GM18498 (cell line): ENCODE measurements around the gene MAP2K1.
"Not testable (repeated sequence)": the region's sequence is repeated elsewhere in the genome, so short reads cannot be mapped to it uniquely, and the experiment has no call there.

Experiments
- ATAC-seq: cut with Tn5 transposase; IDR thresholded peaks from one replicate; pipeline ENCODE4 v1.9.1; 2021; ENCODE audit warnings: mild to moderate bottlenecking, moderate library complexity; ENCODE audit not compliant: unreplicated experiment

The MAP2K1 gene

GRCh38 chr15:66390678-66391077 lies 4.0 kb downstream of the MAP2K1 start:
- peak; percentile 22 for ATAC-seq

DNA sequence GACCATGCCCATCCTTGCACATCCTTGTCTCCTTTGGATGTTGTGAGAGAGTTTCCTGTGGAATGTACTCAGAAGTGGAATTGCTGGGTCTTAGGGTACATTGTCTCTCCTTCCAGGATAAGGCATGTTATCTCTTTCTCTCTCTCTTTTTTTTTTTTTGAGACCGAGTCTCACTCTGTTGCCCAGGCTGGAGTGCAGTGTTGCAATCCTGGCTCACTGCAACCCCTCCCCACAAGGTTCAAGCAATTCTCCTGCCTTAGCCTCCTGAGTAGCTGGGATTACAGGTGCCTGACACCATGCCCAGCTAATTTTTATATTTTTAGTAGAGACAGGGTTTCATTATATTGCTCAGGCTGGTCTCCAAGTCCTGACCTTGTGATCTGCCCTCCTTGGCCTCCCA lies 6.3 kb downstream of the MAP2K1 start:
- ATAC-seq, result not testable (repeated sequence)

DNA sequence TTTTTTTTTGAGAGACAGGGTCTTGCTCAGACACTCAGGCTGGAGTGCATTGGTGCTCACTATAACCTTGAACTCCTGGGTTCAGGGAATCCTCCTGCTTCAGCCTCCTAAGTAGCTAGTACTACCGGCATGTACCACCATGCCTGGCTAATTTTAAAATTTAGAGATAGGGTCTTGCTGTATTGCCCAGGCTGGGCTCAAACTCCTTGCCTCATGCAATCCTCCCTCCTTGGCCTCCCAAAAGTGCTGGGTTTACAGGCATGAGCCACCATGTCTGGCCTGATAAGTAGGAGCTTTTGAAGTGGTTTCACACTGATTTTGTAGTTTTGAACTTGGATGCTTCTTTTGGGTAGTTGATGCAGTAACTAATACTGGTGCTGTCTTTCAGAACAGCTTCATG lies 7.8 kb downstream of the MAP2K1 start:
- no peak for ATAC-seq

GRCh38 chr15:66394915-66395314 lies 8.2 kb downstream of the MAP2K1 start:
- ATAC-seq, result no peak

DNA sequence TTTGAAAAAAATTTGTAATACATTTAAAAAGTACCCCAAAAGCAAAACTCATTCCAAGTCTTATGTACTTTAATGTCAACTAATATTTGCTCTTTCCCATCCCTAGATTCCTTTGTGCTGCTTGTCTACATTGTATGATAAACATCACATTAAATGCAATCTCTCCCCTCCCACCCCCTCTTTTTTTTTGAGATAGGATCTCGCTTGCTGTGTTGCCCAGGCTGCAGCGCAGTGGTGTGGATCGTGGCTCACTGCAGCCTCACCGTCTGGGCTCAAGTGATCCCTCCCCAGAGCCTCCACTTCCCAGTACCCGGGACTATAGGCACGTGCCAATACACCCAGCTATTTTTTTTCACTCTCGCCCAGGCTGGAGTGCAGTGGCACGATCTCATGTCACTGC lies 12.6 kb downstream of the MAP2K1 start:
- no peak for ATAC-seq

GRCh38 chr15:66400351-66400774 lies 13.7 kb downstream of the MAP2K1 start:
- no peak for ATAC-seq

DNA sequence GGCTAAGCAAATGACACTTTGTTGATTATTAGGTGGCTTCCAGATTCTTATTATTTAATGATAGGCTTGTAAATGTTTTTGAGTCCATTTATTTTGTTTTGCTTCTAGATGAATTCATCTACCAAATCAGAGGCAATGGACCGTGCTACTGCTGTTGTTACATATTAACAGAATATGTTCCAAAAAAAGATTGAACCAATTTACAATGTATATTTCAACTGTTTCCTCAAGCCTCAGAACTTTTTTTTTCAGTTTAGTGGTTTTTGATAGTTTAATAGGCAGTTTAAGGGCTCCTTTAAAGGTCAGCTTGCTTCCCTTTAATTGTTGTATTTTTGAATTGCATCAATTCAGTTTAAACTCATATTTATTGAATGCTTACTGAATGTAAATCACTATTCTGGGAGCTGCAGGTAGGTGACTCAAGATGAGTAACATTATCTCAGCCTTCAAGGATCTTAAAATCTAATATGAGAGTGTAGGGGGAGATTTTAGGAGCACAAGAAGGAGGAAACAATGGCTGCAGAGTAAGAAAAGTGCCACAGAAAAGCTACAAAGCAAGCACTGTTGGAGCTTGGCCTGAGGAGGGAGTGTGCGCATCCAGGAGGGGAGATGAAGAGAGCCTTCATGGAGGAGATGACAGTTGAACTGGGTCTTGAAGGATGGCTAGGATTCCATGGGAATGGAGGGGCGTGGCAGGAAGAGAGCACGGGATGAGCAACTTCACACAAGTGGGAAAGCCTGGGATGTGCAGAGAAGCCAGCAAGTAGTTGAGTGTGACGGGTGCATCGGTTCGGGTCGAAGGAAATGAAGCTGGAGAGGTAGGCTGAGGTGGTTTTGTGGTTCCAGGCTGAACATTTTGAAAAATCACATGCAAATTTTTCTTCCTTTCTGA lies 14.7 kb downstream of the MAP2K1 start:
- peak; percentile 43 for ATAC-seq

DNA sequence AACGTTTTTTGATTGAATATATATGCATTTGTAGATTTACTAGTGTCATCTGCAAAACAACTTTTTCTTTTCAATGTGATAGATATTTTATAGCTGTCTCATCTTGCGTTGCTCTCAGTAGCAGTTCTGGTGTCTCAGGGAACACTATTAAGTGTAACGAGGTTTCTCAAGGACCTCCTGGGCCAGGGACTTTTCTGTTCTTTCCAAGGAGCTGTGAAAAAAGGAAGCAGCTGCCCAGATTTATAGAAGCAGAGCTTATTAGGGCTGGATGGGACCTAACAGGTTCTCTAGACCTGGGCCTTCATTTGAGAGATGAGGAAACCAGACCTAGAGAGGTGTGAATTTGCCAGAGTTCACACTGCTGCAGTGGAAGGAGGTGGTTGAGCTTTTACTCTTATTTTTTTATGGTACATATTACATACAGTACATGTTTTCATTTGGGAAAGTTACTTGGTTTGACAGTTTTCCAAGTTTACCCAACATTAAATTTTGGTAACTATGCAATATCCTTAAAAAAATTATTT lies 16.1 kb downstream of the MAP2K1 start:
- ATAC-seq, result no peak

DNA sequence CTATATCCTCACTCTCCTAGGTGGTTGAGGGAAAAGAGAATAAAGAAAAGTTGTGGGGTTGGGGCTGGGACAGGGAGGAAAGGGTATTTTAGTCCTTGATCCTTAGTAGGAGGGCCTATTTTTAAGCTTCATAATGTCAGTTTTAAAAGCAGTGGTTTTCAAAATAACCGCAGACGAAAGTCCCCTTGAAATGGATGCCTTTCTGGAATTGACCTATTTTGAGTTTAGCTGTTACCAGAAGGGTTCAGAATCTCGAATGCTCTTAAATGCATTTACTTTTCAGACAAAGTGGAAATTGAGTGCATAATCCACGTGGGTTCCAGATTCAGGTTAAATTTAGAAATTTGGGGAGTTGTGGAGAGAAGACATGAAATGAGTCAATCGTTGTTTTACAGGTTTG lies 16.6 kb downstream of the MAP2K1 start:
- ATAC-seq, result no peak

GRCh38 chr15:66404122-66404521 lies 17.4 kb downstream of the MAP2K1 start:
- ATAC-seq, result no peak

GRCh38 chr15:66404532-66404931 lies 17.8 kb downstream of the MAP2K1 start:
- ATAC-seq, result no peak

GRCh38 chr15:66405007-66405406 lies 18.3 kb downstream of the MAP2K1 start:
- ATAC-seq, result no peak

- ATAC-seq, result no peak
Observed at GRCh38 chr15:66405615-66406014, 18.9 kb downstream of the MAP2K1 start.

DNA sequence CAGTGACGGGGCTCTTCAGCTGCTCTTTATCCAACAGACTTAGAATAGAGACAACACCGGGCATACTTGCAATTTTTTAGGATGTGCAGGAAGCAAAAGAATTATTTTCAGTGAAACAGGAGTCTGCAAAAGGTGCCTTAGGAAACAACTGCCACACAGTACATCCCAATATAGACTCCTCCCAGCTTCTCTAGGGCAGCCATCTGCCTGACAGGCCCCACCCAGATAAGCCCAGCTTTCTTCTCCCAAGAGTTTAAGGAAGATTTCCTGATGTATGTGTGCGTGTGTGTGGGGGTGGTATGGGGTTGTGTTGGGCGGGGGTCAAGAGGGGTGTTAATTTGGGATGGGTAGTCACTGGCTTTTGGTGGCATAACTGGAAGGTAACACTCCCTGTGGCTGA lies 21.5 kb downstream of the MAP2K1 start:
- no peak for ATAC-seq

DNA sequence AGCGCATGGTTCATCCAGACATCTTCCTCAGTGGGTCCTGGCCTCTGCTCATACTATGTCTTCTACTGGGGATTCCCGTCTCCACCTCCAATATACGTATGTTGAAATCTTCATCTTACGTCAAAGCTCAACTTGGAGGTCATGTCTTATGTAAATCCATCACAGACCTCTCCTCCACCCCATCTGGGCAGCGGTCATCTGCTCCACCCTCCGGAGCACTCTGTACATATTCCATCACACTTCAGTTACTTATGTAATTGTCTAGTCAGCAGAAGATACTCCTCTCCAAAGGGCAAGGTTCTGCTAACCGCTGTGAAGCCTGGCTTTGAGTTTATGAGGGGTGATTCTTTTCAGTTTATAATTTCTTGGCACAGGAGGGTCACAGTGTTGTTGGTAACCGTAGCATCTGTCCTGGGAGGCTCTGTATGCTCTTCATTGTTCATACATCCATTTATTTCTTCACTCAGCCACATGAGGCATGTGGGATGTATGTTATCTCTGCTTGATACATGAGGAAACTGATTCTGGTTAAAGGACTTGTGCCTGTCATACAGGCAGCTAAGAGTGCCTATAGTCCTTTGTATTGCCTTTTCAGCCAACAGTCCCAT lies 22.1 kb downstream of the MAP2K1 start:
- no peak for ATAC-seq

DNA sequence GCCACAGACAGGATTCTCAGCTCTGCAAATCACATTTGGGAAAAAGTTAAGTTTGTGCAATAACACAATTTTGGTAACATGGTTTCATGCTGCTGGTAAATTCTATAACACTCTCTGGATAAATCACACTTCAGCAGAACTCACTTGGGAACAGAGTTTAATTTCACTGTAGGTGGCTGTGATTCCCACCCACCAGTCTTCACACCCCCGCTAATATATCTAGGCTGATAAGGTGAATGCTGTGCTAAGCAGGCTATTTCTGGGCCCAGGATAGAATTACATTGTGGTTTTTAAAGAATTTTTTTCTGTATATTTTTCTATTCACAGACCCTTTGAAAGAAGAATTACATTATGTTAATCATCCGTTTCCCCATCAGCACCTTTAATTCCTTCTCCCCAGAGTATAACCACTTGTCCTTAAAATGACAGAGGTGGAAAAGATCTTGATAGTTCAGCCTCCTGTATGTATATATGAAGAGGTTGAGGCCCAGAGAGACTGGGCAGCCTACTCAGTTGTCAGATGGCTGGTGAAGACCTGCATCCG lies 22.9 kb downstream of the MAP2K1 start:
- ATAC-seq, result no peak

- ATAC-seq, result no peak
Observed at GRCh38 chr15:66411190-66411589, 24.5 kb downstream of the MAP2K1 start.

DNA sequence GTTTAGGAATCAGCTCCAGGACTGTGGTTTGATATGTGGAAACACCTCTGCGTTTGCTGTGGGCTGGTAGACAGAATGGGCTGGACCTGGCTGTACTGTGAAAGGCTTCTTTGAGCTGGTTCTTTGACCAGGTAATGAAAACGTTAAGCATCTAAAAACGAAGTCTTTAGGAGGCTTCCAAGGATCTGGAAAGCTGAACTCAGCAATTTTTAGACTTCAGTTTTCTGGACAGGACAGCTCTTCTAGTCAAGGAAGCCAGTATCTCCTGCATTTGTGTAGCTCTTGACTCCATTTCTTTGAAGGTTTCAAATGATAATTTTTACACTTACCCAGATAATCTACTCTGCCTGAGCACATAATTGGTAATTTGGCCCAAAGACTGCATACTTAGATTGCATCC lies 25.5 kb downstream of the MAP2K1 start:
- ATAC-seq, result no peak

GRCh38 chr15:66413579-66413978 lies 26.9 kb downstream of the MAP2K1 start:
- ATAC-seq, result no peak

GRCh38 chr15:66415360-66415759 lies 28.6 kb downstream of the MAP2K1 start:
- no peak for ATAC-seq

GRCh38 chr15:66417736-66418135 lies 31.0 kb downstream of the MAP2K1 start:
- no peak for ATAC-seq

DNA sequence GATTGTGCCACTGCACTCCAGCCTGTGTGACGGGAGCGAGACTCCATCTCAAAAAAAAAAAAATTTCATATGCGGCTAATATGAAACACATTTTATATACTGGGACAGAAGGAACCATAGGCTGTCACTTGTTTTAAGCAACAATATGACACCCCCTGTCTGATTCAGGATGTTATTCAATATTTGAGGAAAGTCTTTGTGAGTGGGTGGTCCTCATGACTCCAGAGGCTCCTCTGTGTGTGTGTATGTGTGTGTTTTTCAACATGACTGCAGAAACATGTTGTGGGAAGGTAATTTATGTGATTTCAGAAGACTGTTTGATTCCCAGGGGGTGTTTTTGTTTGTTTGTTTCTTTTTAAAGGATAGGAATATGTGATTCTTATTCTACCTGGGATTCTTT lies 32.8 kb downstream of the MAP2K1 start:
- ATAC-seq, result no peak
